ENCODE results near the gene SIGLEC9.

The SIGLEC9 gene
- 0.54 to 3.5 (median 1.3) reads per million in 4 donors for total RNA-seq

GRCh38 chr19:51124729-51125128, at the start of gene SIGLEC9:
TSS of gene SIGLEC9 (plus strand) at chr19:51124906. CDS start at chr19:51124975, 69 bp downstream.
- DNase-seq = no peak

GRCh38 chr19:51075998-51076397, 48.7 kb upstream of the SIGLEC9 start:
- DNase-seq = no peak

GRCh38 chr19:51076631-51077213, 48.0 kb upstream of the SIGLEC9 start:
- no peak for DNase-seq

GRCh38 chr19:51078104-51078503, 46.6 kb upstream of the SIGLEC9 start:
- DNase-seq = no peak

GRCh38 chr19:51078731-51079130, 46.0 kb upstream of the SIGLEC9 start:
- DNase-seq = no peak

GRCh38 chr19:51079481-51080110, 45.1 kb upstream of the SIGLEC9 start:
- DNase-seq = no peak

- no peak for DNase-seq
Observed at GRCh38 chr19:51081476-51081875, 43.2 kb upstream of the SIGLEC9 start.

GRCh38 chr19:51082611-51083010, 42.1 kb upstream of the SIGLEC9 start, which contains the start of gene KLK14:
TSS of gene KLK14 (minus strand) at chr19:51082887. CDS start at chr19:51082614, 273 bp downstream.
- DNase-seq = no peak

- DNase-seq = no peak
Observed at GRCh38 chr19:51083181-51083580, 41.5 kb upstream of the SIGLEC9 start.

GRCh38 chr19:51083783-51084182, 40.9 kb upstream of the SIGLEC9 start:
- no peak for DNase-seq

- no peak for DNase-seq
Observed at GRCh38 chr19:51084505-51084904, 40.2 kb upstream of the SIGLEC9 start.

GRCh38 chr19:51086153-51086850, 38.4 kb upstream of the SIGLEC9 start:
- DNase-seq = no peak

GRCh38 chr19:51089786-51090185, 34.9 kb upstream of the SIGLEC9 start:
- DNase-seq = no peak

GRCh38 chr19:51090471-51090870, 34.2 kb upstream of the SIGLEC9 start:
- no peak for DNase-seq

- no peak for DNase-seq
Observed at GRCh38 chr19:51091126-51091525, 33.6 kb upstream of the SIGLEC9 start.

- DNase-seq = no peak
Observed at GRCh38 chr19:51091895-51092873, 32.5 kb upstream of the SIGLEC9 start.

- DNase-seq = no peak
Observed at GRCh38 chr19:51093101-51093500, 31.6 kb upstream of the SIGLEC9 start.

GRCh38 chr19:51093510-51094345, 31.0 kb upstream of the SIGLEC9 start:
- DNase-seq = no peak

- peak in 2 of 5 donors; percentile 14 to 18 for DNase-seq
Observed at GRCh38 chr19:51094696-51095279, 29.9 kb upstream of the SIGLEC9 start.

- no peak for DNase-seq
Observed at GRCh38 chr19:51096473-51097165, 28.1 kb upstream of the SIGLEC9 start.
